PFSK-1 (cell line): ENCODE results near the gene AGK.

Experiments used
- FOXP2 ChIP-seq: optimal IDR thresholded peaks from 2 replicates; pipeline ENCODE3; 2011; ENCODE audit warnings: borderline replicate concordance, control low read depth, inconsistent platforms; ENCODE audit not compliant: insufficient read depth; ENCODE audit errors: extremely low read length, extremely low read depth
- POLR2AphosphoS5 ChIP-seq: IDR thresholded peaks from 2 replicates; pipeline ENCODE4 v1.6.1; 2012; ENCODE audit warnings: low read depth, mild to moderate bottlenecking, control low read depth, low read length, moderate library complexity
- SIN3A ChIP-seq: IDR thresholded peaks from 2 replicates; pipeline ENCODE4 v1.6.1; 2012; ENCODE audit warnings: mild to moderate bottlenecking, low read length, moderate library complexity, borderline replicate concordance; ENCODE audit not compliant: insufficient read depth
- TAF1 ChIP-seq: IDR thresholded peaks from 2 replicates; pipeline ENCODE4 v1.6.1; 2012; ENCODE audit warnings: low read length, control low read depth, borderline replicate concordance; ENCODE audit not compliant: insufficient read depth

- TF ChIP-seq TAF1 (no peak), SIN3A (no peak), POLR2AphosphoS5 (no peak), FOXP2 (no peak)
Observed at GRCh38 chr7:141511676-141512396, 39.4 kb upstream of the AGK start.
